Stimulated activated CD4-positive, alpha-beta T cell treated with anti-CD3 and anti-CD28 coated beads, Interleukin-1b, Interleukin-23, amount 100 ng/mL, for 4 hours (primary cell): ENCODE results near the gene PINLYP.
"Not testable (repeated sequence)": the region's sequence is repeated elsewhere in the genome, so short reads cannot be mapped to it uniquely, and the experiment has no call there.

Experiments used
- DNase-seq, 2 donors: peaks; one replicate each; pipeline ENCODE4 v3.0.0-alpha.2; 2020; ENCODE audit warnings: low read depth in 2 of 2

PINLYP gene

GRCh38 chr19:43582495-43582894 lies 6.9 kb downstream of the PINLYP start:
- DNase-seq = no peak

DNA sequence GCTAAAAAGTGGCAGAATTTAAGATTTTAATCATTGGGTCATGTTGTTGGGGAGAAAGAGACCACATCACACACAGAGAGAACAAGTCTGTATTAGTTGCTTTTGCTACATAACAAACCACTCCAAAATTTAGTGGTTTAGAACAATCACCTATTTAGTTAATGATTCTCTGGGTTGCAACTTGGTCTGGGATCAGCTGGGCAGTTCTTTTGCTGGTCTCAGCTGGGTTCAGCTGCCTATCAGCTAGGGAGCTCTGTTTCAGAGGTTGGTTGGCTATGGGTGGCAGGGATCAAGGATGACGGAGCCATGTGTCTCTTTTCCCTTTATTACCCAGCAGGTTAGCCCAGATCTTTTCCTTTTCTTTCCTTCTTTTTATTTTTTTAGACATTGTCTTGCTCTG lies 8.9 kb downstream of the PINLYP start:
- no peak for DNase-seq

DNA sequence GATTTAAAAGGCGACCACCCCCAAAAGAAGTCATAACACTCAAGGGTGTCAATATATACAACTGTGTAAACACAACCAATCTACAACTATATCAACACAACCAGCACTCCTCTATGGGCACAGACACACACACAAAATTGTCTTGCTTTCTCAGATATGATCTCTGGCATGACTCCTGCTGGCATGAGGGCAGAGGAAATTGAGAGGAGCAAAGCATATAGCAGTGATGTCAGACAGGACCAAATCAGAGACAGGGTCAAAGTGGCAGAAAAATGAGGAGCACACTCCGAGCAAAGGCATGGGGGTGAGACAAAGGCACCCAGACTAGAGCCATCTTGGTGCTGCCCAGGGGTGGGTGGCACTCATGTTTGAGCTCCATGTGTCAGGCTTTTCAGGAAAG lies 10.7 kb downstream of the PINLYP start:
- DNase-seq = no peak

DNA sequence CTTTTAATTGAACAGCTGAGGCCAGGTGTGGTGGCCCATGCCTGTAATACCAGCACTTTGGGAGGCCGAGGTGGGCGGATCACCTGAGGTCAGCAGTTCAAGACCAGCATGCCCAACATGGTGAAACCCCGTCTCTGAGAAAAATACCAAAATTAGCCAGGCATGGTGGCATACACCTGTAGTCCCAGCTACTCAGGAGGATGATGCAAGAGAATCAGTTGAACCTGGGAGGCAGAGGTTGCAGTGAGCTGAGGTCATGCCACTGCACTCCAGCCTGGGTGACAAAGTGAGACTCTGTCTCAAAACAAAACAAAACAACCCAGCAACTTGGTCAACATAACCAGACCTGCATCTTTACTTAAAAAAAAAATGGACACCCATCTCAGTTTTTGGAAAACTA lies 11.4 kb downstream of the PINLYP start:
- DNase-seq = not testable (repeated sequence)

DNA sequence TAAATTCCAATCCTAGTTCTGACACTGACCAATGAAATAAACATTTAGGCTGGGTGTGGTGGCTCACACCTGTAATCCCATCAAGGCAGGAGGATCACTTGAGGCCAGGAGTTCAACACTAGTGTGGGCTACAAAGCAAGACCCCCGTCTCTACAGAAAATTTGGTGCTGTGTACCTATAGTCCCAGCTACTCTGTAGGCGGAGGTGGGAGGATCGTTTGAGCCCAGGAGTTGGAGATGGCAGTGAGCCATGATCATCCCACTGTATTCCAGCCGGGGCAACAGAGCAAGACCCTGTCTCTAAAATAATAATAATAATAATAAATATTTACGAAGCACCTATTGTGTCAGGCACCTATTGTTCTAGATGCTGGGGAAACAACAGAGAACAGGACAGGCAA lies 13.7 kb downstream of the PINLYP start:
- DNase-seq = no peak

GRCh38 chr19:43589678-43590077 lies 14.1 kb downstream of the PINLYP start:
- no peak for DNase-seq

- DNase-seq = no peak
Measured at GRCh38 chr19:43591904-43592772, 16.5 kb downstream of the PINLYP start.

DNA sequence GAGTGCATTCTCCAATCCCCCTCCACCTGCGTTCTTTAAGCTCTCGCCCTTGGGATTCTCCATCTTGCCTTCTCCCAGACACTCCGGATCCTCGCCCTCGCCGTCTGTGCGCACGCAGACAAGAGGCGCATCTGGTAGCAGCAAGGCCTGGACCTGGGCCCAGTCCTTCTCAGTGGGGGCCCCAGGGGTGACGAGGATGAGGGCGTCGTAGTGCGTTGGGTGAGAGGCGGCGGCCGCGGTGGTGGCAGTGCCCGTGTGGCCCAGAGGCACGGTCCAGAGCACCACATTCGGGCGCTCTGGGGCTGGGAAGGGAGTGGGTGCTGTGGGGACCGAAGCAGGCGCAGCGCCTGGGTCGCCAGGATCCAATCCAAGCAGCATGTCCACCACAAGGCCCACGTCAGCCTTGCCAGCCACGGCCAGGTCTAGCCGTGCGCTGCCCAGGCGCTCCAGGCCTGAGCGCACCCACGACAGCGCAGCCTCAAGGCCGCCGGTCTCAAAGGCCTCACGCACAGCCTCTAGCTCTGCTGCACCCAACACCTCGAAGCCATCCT lies 17.3 kb downstream of the PINLYP start:
- no peak for DNase-seq

- DNase-seq = no peak
Measured at GRCh38 chr19:43594081-43594697, 18.6 kb downstream of the PINLYP start.

- DNase-seq = peak; percentile 56 to 60
Measured at GRCh38 chr19:43594710-43595604, 19.4 kb downstream of the PINLYP start.

DNA sequence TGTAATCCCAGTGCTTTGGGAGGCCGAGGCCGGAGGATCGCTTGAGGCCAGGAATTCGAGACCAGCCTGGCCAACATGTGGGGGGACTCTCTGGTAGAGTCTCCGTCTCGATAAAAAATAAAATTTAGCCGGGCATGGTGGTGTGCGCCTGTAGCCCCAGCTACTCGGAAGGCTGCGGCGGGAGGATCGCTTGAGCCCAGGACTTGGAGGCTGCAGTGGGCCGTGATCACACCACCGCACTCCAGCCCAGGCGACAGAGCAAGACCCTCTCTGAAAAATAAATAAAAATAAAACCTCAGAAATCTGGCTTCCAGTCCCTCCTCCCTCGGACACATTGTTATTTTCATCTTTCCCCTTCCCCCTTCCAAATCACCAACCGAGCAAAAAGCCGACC lies 20.0 kb downstream of the PINLYP start:
- DNase-seq = peak in 1 of 2 donors; percentile 9

DNA sequence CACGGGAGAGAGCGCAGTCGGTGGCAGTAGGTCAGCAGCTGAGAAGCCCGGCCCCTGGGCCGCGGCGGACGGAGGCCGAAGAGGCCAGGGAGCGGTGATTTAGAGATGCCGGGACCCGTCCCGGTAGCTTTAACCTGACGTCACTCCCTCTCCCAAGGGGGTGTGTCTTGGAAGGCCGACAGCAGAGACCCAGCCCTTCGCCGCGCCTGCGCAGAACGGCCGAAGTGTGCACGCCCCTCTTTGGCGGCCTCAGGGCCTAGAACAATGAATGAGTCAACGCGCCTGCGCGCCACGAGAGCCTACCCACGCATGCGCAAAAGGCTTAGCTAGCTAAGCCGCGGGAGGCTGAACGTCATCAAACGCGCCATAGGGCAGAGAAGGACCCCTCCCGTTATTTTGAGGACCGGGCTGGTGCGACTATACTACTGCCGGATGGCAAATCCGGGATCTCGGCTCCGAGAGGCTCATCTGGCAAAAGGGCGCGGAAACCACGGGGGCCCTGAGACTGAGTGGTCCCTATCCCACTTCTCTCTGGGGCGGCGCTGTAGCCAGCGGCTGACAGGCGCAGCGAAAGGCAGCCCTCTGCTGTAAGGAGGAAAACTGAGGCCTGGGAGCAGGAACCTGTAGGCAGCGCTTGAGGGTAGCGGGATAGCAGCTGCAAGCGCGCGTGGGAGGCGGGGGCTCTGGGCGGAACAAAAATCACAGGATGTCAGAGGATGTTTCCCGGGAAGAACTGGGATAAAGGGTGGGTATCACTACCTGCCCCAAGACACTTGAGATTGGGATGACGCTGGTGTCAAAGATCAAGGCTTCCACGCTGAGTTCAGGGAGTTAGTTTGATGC lies 20.6 kb downstream of the PINLYP start, which contains the start of the genes IRGQ and ZNF576:
Gene IRGQ, minus strand, starts transcription at position 136 of the 843 bp plus-strand sequence. CDS start 796 bp downstream, outside the sequence.
Gene ZNF576, plus strand, starts transcription at position 597 of the 843 bp plus-strand sequence. CDS start 514 bp downstream, outside the sequence.
- peak; percentile 100 for DNase-seq

GRCh38 chr19:43596842-43597461 lies 21.4 kb downstream of the PINLYP start:
- no peak for DNase-seq

DNA sequence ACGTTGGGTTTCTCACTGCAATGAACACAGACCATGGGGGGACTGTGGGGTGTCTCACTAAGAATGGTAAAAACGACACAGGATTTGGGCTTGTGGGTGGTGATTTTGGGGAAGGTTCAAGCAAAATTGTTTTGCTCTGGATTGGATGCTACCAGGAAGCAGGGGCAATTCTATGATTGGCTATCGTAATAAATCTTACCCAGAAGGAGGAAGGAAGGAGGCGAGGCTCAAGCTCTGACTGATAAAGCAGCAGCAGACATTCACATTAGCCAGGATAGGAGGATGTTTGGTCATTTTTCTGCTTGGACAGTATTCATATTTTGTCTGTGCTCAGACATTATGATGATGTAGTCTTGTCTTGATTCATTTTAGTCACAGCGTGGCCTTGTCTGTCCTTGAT lies 22.3 kb downstream of the PINLYP start:
- DNase-seq = no peak

GRCh38 chr19:43598445-43599240 lies 23.0 kb downstream of the PINLYP start:
- no peak for DNase-seq

GRCh38 chr19:43599635-43600295 lies 24.2 kb downstream of the PINLYP start:
- DNase-seq = no peak

DNA sequence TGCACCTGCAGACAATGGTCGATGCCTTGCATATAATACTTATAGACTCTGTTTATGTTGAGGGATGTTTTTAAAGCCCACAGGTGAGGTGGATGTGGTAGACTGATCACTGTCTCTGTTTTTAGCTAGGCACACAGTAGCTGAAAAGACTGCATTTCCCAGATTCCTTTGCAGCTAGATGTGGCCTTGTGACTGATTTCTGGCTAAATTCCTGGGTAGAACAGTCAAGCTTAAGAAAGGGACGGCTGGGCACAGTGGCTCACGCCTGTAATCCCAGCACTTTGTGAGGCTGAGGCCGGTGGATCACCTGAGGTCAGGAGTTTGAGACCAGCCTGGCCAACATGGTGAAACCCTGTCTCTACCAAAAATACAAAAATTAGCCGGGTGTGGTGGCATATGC lies 24.7 kb downstream of the PINLYP start:
- DNase-seq = not testable (repeated sequence)

DNA sequence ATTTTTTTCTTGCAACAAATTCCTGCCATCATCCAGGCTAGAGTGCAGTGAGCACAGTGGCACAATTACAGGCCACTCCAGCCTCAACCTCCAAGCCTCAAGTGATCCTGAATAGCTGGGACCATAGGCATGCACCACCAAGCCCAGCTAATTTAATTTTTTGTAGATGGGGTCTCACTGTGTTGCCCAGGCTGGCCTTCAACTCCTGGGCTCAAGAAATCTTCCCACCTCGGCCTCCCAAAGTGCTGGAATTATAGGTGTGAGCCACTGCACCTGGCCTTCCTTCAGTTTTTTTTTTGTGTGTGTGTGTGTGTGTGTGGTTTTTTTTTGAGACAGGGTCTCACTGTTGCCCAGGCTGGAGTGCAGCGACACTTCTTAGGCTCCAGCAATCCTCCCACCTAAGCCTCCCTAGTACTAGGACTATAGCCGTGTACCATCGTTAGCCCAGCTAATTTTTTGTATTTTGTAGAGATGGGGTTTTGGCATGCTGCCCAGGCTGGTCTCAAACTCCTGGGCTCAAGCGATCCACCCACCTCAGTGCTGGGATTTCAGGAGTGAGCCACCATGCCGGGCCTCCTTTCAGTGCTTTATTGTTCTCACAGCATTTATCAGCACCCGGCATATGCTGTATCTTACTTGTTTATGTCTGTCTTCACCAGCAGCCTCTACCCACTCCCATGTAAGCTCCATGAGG lies 30.4 kb downstream of the PINLYP start:
- DNase-seq = no peak
